MCF 10A (cell line): ENCODE measurements around the gene HNRNPDL. TPM values are rescaled to one million over a fixed set of nuclear protein-coding genes. Genes with fewer than 3 reads are reported as not detected.

Experiments used
- BruUV-seq: library from RNA; stranded (reverse); fragments of 400-500 nt; replicated peaks from 2 replicates; lab custom pipeline; 2021; lab: Mats Ljungman, UMichigan
- CTCF ChIA-PET: fragments of 300-600 bp; sonication (Branson Sonifier 250); formaldehyde crosslinking; extraction: SDS; loops from one replicate; lab custom pipeline; 2021; ENCODE audit warnings: antibody characterized with exemption, inconsistent platforms; lab: Yijun Ruan, JAX
- POLR2A ChIA-PET: fragments of 300-600, 350-650 bp; sonication (Branson Sonifier 250); formaldehyde crosslinking; extraction: SDS; loops from one replicate; lab custom pipeline; 2020; ENCODE audit warnings: antibody characterized with exemption, inconsistent platforms; lab: Yijun Ruan, JAX
- DNase-seq: peaks from one replicate; pipeline ENCODE4 v3.0.0-alpha.2; 2018; ENCODE audit not compliant: unreplicated experiment
- H3K27ac Mint-ChIP-seq: one replicate; pipeline ENCODE4 v1.8.0; 2022; ENCODE audit warnings: mild to moderate bottlenecking, low read depth, mixed read lengths; ENCODE audit not compliant: unreplicated experiment
- H3K27me3 Mint-ChIP-seq: one replicate; pipeline ENCODE4 v1.8.0; 2022; ENCODE audit warnings: mixed read lengths; ENCODE audit not compliant: insufficient read depth, unreplicated experiment
- H3K36me3 Mint-ChIP-seq: one replicate; pipeline ENCODE4 v1.8.0; 2022; ENCODE audit warnings: mild to moderate bottlenecking, moderate library complexity, mixed read lengths; ENCODE audit not compliant: insufficient read depth, unreplicated experiment
- H3K4me1 Mint-ChIP-seq: one replicate; pipeline ENCODE4 v1.8.0; 2022; ENCODE audit warnings: mixed read lengths; ENCODE audit not compliant: insufficient read depth, unreplicated experiment
- H3K4me3 Mint-ChIP-seq: one replicate; pipeline ENCODE4 v1.8.0; 2022; ENCODE audit warnings: mild to moderate bottlenecking, moderate library complexity, mixed read lengths; ENCODE audit not compliant: unreplicated experiment
- H3K9me3 Mint-ChIP-seq: one replicate; pipeline ENCODE4 v1.8.0; 2022; ENCODE audit warnings: mixed read lengths; ENCODE audit not compliant: unreplicated experiment
- intact Hi-C: fragments of 100-400 bp; cut with micrococcal nuclease; formaldehyde crosslinking; loops from 2 replicates; pipeline ENCODE4 v1.14.1; 2022
- total RNA-seq: library from RNA; stranded (reverse); gene quantifications from 2 replicates; pipeline ENCODE4 v1.2.3, GENCODE V29; 2022
- TF ChIP-seq, protein P1 (sequence below): fragments of 200-600 bp; IDR thresholded peaks from one replicate; pipeline ENCODE4 v1.8.0; 2022; ENCODE audit warnings: antibody characterized with exemption, mild to moderate bottlenecking; ENCODE audit not compliant: unreplicated experiment

HNRNPDL gene
- total RNA-seq, 1 experiment from 2014 or later, result 222 TPM

DNA sequence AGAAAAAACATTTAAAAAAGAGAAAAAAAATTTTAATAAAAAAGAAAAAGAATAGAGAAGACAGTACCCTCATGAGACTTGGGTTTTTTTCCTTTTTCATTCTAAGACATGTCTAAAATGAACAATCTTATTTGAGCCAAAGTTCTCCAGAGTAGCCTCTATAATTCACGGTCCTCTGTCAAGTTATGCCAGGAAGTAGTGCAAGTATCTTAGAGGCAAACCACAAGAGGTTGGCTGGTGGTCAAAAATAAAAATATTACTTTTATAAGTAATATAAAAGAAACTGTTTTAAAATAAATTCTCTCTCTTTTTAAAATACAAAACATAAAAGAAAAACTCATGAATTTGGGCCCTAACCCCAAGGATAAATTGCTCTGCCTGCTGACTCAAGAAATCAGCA is 26.5 kb downstream of the HNRNPDL start:
- H3K27ac Mint-ChIP-seq, result no peak overlapping the region
- ChIA-PET POLR2A (interaction anchor here (0.9 kb wide), 1 partner anchor 24 kb away, joined by 4 read pairs; no protein-coding TSS in a partner anchor), CTCF (no interaction called here)
- peaks cover 6% of the 10 kb centered on the region for H3K4me1 Mint-ChIP-seq
- BruUV-seq, result no TSS peak
- DNase-seq, result no peak
- TF ChIP-seq, protein P1, sequence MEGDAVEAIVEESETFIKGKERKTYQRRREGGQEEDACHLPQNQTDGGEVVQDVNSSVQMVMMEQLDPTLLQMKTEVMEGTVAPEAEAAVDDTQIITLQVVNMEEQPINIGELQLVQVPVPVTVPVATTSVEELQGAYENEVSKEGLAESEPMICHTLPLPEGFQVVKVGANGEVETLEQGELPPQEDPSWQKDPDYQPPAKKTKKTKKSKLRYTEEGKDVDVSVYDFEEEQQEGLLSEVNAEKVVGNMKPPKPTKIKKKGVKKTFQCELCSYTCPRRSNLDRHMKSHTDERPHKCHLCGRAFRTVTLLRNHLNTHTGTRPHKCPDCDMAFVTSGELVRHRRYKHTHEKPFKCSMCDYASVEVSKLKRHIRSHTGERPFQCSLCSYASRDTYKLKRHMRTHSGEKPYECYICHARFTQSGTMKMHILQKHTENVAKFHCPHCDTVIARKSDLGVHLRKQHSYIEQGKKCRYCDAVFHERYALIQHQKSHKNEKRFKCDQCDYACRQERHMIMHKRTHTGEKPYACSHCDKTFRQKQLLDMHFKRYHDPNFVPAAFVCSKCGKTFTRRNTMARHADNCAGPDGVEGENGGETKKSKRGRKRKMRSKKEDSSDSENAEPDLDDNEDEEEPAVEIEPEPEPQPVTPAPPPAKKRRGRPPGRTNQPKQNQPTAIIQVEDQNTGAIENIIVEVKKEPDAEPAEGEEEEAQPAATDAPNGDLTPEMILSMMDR, result no peak
- intact Hi-C loops, result no loop called here
- no peaks in the 10 kb centered on the region for H3K36me3 Mint-ChIP-seq
- no peaks in the 10 kb centered on the region for H3K27me3 Mint-ChIP-seq
- no peaks in the 10 kb centered on the region for H3K9me3 Mint-ChIP-seq
- H3K4me3 Mint-ChIP-seq, result no peak overlapping the region

DNA sequence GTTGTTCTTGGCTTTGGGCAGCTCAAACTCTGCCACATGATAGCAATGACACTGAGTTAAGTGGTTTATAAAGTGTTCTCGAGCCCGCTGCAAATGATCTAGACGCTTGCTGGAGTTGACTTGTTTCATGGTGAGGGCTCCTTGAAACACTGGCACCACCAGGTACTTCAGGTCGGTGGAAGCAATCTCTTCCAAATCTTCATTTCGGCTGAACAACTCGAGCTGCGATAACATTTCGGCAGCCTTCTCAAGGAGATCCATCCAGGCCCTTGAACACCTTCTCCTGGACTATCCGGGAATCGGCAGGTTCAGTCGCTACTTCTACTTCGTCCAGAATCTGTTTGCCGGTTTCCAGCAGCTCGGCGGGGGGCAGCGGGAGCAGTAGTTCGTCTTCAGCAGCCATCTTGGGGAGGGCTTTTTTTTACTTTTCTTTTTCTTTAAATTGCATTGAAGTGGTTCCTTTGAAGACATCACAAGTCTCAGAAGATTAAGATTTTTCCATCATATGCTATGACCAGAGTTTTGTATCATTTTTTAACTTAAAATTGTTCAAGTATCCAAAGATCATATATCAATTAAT is 28.0 kb downstream of the HNRNPDL start:
- H3K9me3 Mint-ChIP-seq, result no peaks in the 10 kb centered on the region
- no peak for DNase-seq
- no peak overlapping the region for H3K4me3 Mint-ChIP-seq
- H3K27me3 Mint-ChIP-seq, result no peaks in the 10 kb centered on the region
- ChIA-PET CTCF (interaction anchor here (0.6 kb wide), 1 partner anchor 12 kb away, joined by 3 read pairs; no protein-coding TSS in a partner anchor), POLR2A (interaction anchor here (0.7 to 1.6 kb wide), 2 partner anchors 26 to 484 kb away, joined by 3 to 6 read pairs; no protein-coding TSS in a partner anchor)
- TF ChIP-seq, protein P1, result no peak
- intact Hi-C loops, result no loop called here
- no TSS peak for BruUV-seq
- no peak overlapping the region for H3K27ac Mint-ChIP-seq
- H3K4me1 Mint-ChIP-seq, result peaks cover 6% of the 10 kb centered on the region
- H3K36me3 Mint-ChIP-seq, result no peaks in the 10 kb centered on the region

DNA sequence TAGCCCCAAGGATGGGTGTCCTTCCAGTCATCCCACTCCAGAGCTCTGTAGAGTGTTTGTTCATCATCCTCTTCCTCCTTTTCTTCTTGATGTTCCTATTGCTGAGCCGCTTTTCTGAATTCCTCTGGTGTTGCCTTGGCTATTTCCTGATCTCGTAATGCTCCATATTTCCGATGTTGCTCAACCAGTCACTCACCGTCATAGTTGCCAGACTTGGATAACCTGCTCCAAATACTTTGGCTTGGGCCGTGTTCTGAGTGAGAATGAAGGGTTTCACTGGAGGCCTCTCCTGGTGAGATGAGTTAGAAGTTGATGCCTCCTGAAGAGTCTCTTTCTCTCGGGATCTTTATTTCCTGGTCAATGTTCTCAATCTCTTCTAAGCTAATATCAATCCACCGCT is 28.7 kb downstream of the HNRNPDL start:
- Mint-ChIP-seq H3K27ac (no peak overlapping the region), H3K4me1 (peaks cover 6% of the 10 kb centered on the region), H3K27me3 (no peaks in the 10 kb centered on the region), H3K9me3 (no peaks in the 10 kb centered on the region), H3K4me3 (no peak overlapping the region), H3K36me3 (no peaks in the 10 kb centered on the region)
- TF ChIP-seq, protein P1, result no peak
- ChIA-PET CTCF (interaction anchor here (0.6 kb wide), 1 partner anchor 13 kb away, joined by 3 read pairs; no protein-coding TSS in a partner anchor), POLR2A (interaction anchor here (1.6 to 1.8 kb wide), 2 partner anchors 27 to 28 kb away, joined by 6 to 8 read pairs; partner anchors contain the start of gene HNRNPDL)
- BruUV-seq, result no TSS peak
- intact Hi-C loops, result no loop called here
- peak; percentile 42 for DNase-seq

GRCh38 chr4:82398263-82398662 is 32.0 kb downstream of the HNRNPDL start:
- Mint-ChIP-seq H3K36me3 (peaks cover 6% of the 10 kb centered on the region), H3K4me1 (peaks cover 17% of the 10 kb centered on the region), H3K9me3 (no peaks in the 10 kb centered on the region), H3K27ac (no peak overlapping the region), H3K4me3 (no peak overlapping the region), H3K27me3 (no peaks in the 10 kb centered on the region)
- intact Hi-C loops, result no loop called here
- no TSS peak for BruUV-seq
- ChIA-PET POLR2A (interaction anchor here (1.0 to 1.3 kb wide), 4 partner anchors 12 to 26 kb away, joined by 3 read pairs; no protein-coding TSS in a partner anchor), CTCF (interaction anchor here (0.6 to 2.4 kb wide), 4 partner anchors 14 to 420 kb away, joined by 3 to 5 read pairs (median 4); partner anchors contain the start of gene HNRNPDL)
- no peak for DNase-seq
- TF ChIP-seq, protein P1, result no peak
